ENCODE measurements around the gene HTATIP2. TPM values are rescaled to one million over a fixed set of nuclear protein-coding genes. Genes with fewer than 3 reads are reported as not detected.

Gene HTATIP2
- total RNA-seq, 6 experiments from 2014 or later: 15.0 to 36.0 (median 31.3) TPM

Other genes starting within 250 kb of the HTATIP2 start
- gene DBX1, start 203.2 kb upstream of the HTATIP2 start, total RNA-seq (2021; fragmentation: NEBNext Ultra II Directional; extraction: Animal tissue kit (Norgen Biotek cat#: 25700)): not detected
- gene PRMT3, start 24.0 kb downstream of the HTATIP2 start, total RNA-seq (2021; fragmentation: NEBNext Ultra II Directional; extraction: Animal tissue kit (Norgen Biotek cat#: 25700)): 10 to 100 TPM in 5 of 6 experiments, 1 to 10 TPM in 1; 9.6 to 13.2 (median 12.1) TPM
- not detected for gene SLC6A5, start 235.9 kb downstream of the HTATIP2 start, total RNA-seq (2021; fragmentation: NEBNext Ultra II Directional; extraction: Animal tissue kit (Norgen Biotek cat#: 25700))